Midbrain (tissue), 1 donor: ENCODE data around the gene NIT1.

Experiments used
- DNase-seq: peaks from one replicate; lab custom pipeline; 2025; lab: John Stamatoyannopoulos, UW

NIT1 gene

DNA sequence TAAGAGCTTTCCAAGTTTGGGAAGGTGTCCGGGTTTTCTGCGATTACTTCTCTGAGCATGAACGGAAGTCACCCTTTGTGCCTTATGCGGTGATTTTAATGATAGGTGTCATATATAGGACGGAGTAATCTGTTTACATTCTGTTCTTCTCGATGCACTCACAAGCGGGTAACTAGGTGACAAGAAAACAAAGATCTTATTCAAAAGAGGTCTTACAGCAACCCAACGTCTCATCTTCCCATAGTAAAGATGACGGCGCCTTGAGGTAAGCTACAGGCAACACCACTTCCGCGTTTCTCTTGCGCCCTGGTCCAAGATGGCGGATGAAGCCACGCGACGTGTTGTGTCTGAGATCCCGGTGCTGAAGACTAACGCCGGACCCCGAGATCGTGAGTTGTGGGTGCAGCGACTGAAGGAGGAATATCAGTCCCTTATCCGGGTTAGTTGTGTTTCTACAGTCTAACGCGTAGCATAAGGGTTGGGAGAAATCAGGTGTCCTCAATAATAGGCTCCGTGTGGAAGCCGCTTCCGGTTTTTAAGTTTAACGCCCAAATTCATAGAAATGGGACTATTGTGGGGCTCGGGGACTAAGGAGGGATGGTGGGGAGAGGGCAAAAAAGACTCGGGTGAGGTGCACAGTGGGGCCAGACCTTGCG is 35.9 kb downstream of the NIT1 start, which contains the start of gene UFC1:
TSS of gene UFC1 (plus strand) at position 297 of the 656 bp plus-strand sequence. CDS start at position 317, 20 bp downstream.
- peak; percentile 88 for DNase-seq

- no peak for DNase-seq
Observed at GRCh38 chr1:161157867-161158266, 40.0 kb downstream of the NIT1 start.

DNA sequence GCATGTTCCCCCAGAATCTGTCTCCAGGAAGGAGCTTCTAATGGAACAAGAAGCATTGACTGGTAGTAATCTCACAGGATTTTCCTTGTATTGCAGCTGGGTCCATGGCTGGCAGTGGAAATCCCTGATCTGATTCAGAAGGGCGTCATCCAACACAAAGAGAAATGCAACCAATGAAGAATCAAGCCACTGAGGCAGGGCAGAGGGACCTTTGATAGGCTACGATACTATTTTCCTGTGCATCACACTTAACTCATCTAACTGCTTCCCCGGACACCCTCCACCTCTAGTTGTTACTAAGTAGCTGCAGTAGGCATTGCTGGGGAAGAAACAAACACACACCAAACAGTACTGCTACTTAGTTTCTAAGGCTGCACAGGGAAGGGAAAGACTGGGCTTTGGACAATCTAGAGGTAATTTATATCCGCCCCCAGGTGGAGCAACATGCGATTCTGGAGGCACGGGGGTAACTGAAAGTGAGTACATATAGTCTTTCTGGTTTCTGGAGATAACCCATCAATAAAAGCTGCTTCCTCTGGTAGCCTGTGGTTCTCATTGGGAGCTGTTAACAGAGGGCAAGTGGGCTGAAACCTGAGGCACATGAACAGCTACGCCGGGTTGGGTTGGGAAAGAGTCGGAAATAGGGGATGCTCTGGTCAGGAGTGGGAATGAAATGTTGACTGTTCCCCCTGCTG is 40.6 kb downstream of the NIT1 start:
- DNase-seq, result no peak

DNA sequence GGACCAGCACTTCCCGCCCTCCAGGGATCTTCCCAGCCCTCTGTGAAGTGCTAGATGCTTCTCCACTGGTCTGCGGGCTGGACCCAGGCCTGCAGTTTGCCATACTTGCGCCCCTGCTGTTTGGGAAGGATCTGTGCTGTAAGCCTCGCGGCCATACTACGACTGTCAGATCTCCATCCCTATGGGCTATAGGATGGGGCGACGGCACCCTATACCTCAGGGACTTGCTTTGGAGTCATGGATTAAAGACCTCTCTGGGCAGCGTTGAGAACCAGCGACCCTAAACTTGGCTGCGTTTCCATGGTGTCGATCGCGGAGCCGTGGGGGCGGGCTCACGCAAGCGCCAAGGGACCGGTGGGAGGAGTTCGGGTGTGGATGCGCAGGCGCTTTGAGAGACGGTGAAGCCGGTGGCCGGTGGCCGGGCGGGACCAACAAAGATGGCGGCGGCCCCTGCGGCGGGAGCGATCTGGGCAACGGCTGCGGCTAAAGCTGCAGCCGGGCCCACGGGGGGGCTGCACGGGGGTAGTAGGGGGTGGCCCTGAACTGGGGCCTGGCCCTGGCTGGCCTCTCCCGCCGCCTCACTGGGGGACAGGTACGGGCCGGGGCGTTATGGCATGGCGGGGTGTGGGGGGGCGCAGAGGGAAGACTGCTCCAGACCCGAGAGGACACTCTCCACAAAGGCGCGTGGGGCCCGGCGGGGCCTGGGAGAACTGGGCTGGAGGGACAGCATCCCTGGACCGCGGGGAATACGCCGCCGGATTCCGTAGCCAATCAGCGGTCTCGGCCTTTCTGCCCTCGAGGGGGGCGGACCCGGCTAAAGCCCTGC is 41.4 kb downstream of the NIT1 start, which contains the start of gene USP21:
TSS of gene USP21 (plus strand) at position 414 of the 826 bp plus-strand sequence. CDS start 1,141 bp downstream, outside the sequence.
- DNase-seq, result peak; percentile 97

DNA sequence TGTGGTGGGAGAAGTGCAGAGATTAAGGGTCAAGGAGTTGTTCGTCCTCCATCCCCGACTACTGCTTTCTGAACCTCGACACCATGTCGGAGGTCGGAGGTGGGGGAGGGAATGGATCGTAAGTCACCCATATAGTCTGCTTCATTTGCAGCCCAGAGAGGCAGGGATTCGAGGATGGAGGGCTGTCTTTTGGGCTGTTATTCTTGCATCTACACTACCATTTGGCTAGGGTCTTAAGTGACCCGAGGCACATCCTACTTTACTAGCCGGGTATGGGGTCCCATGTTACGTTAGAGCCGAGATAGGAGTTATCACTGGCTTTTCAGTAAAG is 42.0 kb downstream of the NIT1 start:
- peak; percentile 51 for DNase-seq

GRCh38 chr1:161160671-161161145 is 42.8 kb downstream of the NIT1 start:
- no peak for DNase-seq

- DNase-seq, result no peak
Observed at GRCh38 chr1:161161652-161162051, 43.7 kb downstream of the NIT1 start.

DNA sequence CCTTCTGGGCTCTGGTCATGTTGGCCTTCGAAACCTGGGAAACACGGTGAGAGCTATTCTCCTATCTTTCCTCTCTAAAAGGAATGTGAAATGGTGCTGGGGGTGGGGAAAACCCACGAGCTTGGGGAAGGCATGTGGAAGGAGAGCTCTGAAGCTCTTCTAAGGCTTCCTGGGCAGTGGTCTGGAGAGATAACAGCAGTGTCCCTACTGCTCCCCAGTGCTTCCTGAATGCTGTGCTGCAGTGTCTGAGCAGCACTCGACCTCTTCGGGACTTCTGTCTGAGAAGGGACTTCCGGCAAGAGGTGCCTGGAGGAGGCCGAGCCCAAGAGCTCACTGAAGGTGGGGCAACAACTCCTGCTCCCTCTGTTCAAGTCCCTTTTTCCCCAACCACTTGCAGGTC is 44.1 kb downstream of the NIT1 start:
- no peak for DNase-seq

DNA sequence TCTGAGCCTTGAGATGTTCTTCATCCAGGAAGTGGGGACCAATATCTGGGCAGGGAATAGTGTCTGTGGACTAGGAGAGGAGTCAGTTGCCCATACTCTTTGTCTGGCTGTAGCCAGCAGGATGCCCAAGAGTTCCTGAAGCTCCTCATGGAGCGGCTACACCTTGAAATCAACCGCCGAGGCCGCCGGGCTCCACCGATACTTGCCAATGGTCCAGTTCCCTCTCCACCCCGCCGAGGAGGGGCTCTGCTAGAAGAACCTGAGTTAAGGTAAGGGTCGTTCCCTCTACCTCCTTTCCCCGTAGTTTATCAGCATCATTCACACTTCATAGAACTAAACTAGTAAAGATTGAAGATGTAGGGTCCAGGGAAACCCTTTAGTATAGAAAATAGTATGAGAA is 44.9 kb downstream of the NIT1 start:
- no peak for DNase-seq

GRCh38 chr1:161163793-161164192 is 45.9 kb downstream of the NIT1 start:
- DNase-seq, result no peak

DNA sequence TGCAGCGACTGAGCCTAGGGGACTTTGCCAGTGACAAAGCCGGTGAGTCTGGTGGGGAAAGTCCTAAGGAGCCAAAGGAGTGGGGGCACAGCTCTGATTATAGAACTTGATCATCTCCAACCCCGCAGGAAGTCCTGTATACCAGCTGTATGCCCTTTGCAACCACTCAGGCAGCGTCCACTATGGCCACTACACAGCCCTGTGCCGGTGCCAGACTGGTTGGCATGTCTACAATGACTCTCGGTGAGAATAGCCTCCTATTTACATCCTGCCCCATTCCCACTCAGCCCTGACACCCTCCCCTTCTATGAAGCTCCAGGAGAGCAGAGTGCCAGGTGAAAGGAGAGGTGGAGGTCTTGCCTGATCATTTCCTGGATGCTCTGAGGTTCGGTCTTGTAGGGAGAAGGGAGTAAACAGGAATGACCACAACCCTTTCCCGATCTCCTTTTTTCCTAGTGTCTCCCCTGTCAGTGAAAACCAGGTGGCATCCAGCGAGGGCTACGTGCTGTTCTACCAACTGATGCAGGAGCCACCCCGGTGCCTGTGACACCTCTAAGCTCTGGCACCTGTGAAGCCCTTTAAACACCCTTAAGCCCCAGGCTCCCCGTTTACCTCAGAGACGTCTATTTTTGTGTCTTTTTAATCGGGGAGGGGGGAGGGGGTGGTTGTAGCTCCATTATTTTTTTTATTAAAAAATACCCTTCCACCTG is 47.2 kb downstream of the NIT1 start:
- DNase-seq, result no peak

GRCh38 chr1:161165742-161166668 is 48.1 kb downstream of the NIT1 start, which contains the start of gene PPOX:
Gene PPOX (plus strand): TSS chr1:161166426. CDS start chr1:161166848, 422 bp downstream.
- DNase-seq, result peak; percentile 99

GRCh38 chr1:161166669-161167548 is 49.0 kb downstream of the NIT1 start:
- no peak for DNase-seq

GRCh38 chr1:161168906-161169305 is 51.0 kb downstream of the NIT1 start:
- no peak for DNase-seq
